ENCODE measurements around the gene ZFAND2A. TPM values are rescaled to one million over a fixed set of nuclear protein-coding genes. Genes with fewer than 3 reads are reported as not detected.

ZFAND2A gene
- total RNA-seq, 1 donor from 2014 or later, result 9.9 TPM

- DNase-seq (ENCODE audit: low read depth), result no peak
Observed at GRCh38 chr7:1106793-1107421, 53.1 kb downstream of the ZFAND2A start.

GRCh38 chr7:1106063-1106792, 53.8 kb downstream of the ZFAND2A start:
- DNase-seq (ENCODE audit: low read depth), result no peak

- DNase-seq (ENCODE audit: low read depth), result no peak
Observed at GRCh38 chr7:1105189-1105588, 54.8 kb downstream of the ZFAND2A start.

GRCh38 chr7:1104516-1105179, 55.3 kb downstream of the ZFAND2A start:
- DNase-seq (ENCODE audit: low read depth), result no peak

GRCh38 chr7:1103789-1104515, 56.0 kb downstream of the ZFAND2A start:
- no peak for DNase-seq (ENCODE audit: low read depth)

GRCh38 chr7:1103009-1103788, 56.8 kb downstream of the ZFAND2A start:
- DNase-seq (ENCODE audit: low read depth), result no peak

Other genes with a start within 250 kb of the ZFAND2A start
- 4.8 and 22.4 TPM in 2 replicates for gene ADAP1, start 205.5 kb downstream of the ZFAND2A start, total RNA-seq
- 3.5 and 10.0 TPM in 2 replicates for gene COX19, start 184.6 kb downstream of the ZFAND2A start, total RNA-seq
- not detected in 2 replicates for gene CYP2W1, start 177.0 kb downstream of the ZFAND2A start, total RNA-seq
- 3.0 and 3.6 TPM in 2 replicates for gene GPR146, start 115.7 kb downstream of the ZFAND2A start, total RNA-seq
- gene GPER1, start 72.1 kb downstream of the ZFAND2A start, total RNA-seq, result 0.52 and 1.6 TPM in 2 replicates
- gene UNCX, start 72.7 kb upstream of the ZFAND2A start, total RNA-seq, result not detected in 2 replicates

Data from renal cortical epithelial cell (primary cell).